ENCODE data around the gene CLCN6. TPM values are rescaled to one million over a fixed set of nuclear protein-coding genes. Genes with fewer than 3 reads are reported as not detected.

CLCN6 gene
- total and polyA plus RNA-seq, 10 of the 15 experiments (the other 5 are each of a cell fraction or from before 2014, with no cell fraction given), result 2.2 to 20.9 (median 10.2) TPM

GRCh38 chr1:11835441-11836225 lies 29.6 kb downstream of the CLCN6 start:
- ChIA-PET SMC1A (ENCODE audit: uncharacterized antibody, unreplicated experiment) (no interaction called here), RAD21 (ENCODE audit: unreplicated experiment) (no interaction called here), POLR2A (no interaction called here), CTCF (interaction anchor here (4.5 kb wide), 1 partner anchor 132 kb away, joined by 24 read pairs; no protein-coding TSS in a partner anchor)
- in situ Hi-C loops (cut with MboI), result no loop called here
- Histone ChIP-seq H3K36me3 (ENCODE audit: control insufficient read depth in 2 of 2, insufficient read depth in 2 of 2, low read length in 1 of 2) (peaks cover 35 to 37% of the 10 kb centered on the region in 2 experiments), H3K4me2 (ENCODE audit: control insufficient read depth, insufficient read depth) (no peak overlapping the region), H3K27me3 (replicated peaks in 1 of 2; ENCODE audit: control insufficient read depth in 2 of 2, insufficient read depth in 2 of 2, low read length in 1 of 2) (no peaks in the 10 kb centered on the region), H3K4me1 (ENCODE audit: control insufficient read depth, insufficient read depth, low read length) (no peaks in the 10 kb centered on the region), H3K9ac (ENCODE audit: control insufficient read depth, insufficient read depth, low read length) (no peak overlapping the region), H2AFZ (ENCODE audit: control insufficient read depth, low read depth, low read length) (no peak overlapping the region), H4K20me1 (ENCODE audit: control insufficient read depth, insufficient read depth) (no peaks in the 10 kb centered on the region), H3K4me3 (no peak overlapping the region), H3K27ac (ENCODE audit: control insufficient read depth, insufficient read depth) (no peak overlapping the region), H3K9me3 (replicated peaks; ENCODE audit: control insufficient read depth, insufficient read depth, low read length) (no peaks in the 10 kb centered on the region), H3K79me2 (ENCODE audit: control insufficient read depth, insufficient read depth, low read length) (no peaks in the 10 kb centered on the region)
- DNase-seq (ENCODE audit: low read depth, low spot score), result no peak
- FAIRE-seq, result no peak
- intact Hi-C loops (cut with micrococcal nuclease; ENCODE audit: unreplicated experiment), result no loop called here
- no TSS peak for BruUV-seq (replicated peaks)
- WGBS (ENCODE audit: insufficient coverage, insufficient replicate concordance, low lambda C conversion rate, missing lambda C conversion rate), result 95% methylated on average over 28 of the region's 28 CpGs
- no peak for ATAC-seq
- TF ChIP-seq SMC3 (IDR thresholded peaks at IDR 0.05; ENCODE audit: borderline replicate concordance, low read length) (no peak), REST (IDR thresholded peaks at IDR 0.05; ENCODE audit: low read depth, low read length) (no peak), NFXL1 (IDR thresholded peaks at IDR 0.05; ENCODE audit: borderline replicate concordance) (no peak), CBX5 (IDR thresholded peaks at IDR 0.05; ENCODE audit: low read depth) (no peak), SRF (IDR thresholded peaks at IDR 0.05; ENCODE audit: low read depth in 2 of 2, low read length in 2 of 2) (no peak), USF1 (IDR thresholded peaks at IDR 0.05; ENCODE audit: borderline replicate concordance, extremely low read length, insufficient read depth, low read depth, low read length) (no peak), SMAD1 (IDR thresholded peaks at IDR 0.05; ENCODE audit: low read depth, partially characterized antibody) (no peak), ATF2 (IDR thresholded peaks at IDR 0.05; ENCODE audit: low read length) (no peak), MAX (IDR thresholded peaks at IDR 0.05; ENCODE audit: low read depth, low read length) (no peak), BCL3 (IDR thresholded peaks at IDR 0.05; ENCODE audit: borderline replicate concordance, insufficient read depth, low read depth, low read length, poor library complexity, severe bottlenecking) (no peak), RUNX3 (IDR thresholded peaks at IDR 0.05; ENCODE audit: low read length) (no peak)
